Fibroblast of the conjunctiva (primary cell): Measurements from ENCODE around the gene AHDC1.
"Not testable (repeated sequence)": the region's sequence is repeated elsewhere in the genome, so short reads cannot be mapped to it uniquely, and the experiment has no call there.

Experiments
- DNase-seq: peaks from one replicate; pipeline ENCODE4 v3.0.0-alpha.2; 2010; ENCODE audit warnings: low read depth

The AHDC1 gene

DNA sequence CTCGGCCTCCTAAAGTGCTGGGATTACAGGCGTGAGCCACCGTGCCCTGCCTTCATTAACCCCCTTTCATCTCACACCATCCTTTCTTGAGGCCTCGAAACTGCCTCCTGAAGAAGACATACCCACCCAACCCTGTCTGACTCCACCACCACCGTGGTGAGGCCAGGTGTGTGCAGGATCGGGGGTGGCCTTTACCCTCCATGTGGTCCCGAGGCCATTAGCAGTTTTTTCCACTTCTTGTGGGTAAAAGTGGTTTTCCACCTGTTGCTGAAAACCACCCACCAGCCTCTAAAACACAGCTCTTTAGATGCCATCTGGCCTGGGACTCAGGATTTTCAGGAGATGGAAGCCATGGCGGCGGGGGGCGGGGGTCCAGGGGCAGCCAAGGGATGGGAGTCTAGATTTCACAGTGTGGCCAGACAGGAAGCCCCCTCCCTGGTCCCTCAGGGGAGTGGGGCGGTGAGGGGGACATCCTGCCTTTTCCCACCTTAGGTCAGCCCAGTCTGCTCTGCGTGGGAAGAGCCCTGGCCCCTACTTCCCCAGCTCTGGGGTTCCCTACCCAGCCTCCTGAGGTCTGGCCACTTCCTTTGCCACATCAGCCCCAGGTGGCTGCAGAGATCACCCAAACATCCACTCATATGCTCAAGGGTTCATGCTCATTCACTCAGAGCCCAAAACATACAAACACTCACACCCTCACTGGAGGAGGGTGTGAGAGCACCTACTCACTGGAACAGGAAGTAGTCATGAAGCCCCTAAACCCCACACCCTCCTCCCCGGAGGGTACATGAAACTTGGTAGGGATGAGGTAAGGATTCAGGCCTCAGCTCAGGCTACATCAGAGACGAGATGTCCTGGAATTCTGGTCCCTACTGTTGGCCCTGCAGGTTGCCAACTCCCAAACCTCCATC lies 28.7 kb upstream of the AHDC1 start:
- DNase-seq, result no peak

DNA sequence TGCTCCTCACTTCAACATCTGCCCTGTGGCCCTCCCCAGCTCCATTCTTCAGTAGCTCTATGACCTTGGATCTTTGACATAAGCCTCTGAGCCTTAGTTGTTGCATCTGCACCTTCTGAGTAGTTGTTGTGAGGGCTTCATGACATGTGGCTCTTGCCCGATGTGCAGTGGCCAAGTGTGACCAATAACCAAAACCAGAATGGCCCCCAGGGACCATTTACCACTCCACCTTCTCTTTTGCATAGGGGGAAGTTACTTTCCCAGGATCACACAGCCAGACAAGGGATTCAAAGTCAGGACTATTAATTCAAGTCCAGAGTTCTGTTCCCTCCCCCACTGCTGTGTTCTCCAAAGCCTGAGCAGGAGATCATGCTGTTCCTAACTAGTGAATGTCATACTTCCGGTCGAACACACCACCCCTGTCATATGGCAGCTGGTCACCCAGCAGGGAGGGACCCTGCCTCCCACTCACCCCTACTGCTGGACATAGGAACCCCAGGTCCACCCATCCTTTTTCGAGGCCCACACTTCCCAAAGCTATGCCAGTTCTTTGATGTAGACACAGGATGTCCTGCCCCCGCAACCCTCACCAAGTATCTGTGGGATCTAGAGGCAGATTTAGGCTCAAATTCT lies 27.0 kb upstream of the AHDC1 start:
- DNase-seq, result no peak

GRCh38 chr1:27628712-27629111 lies 24.8 kb upstream of the AHDC1 start:
- no peak for DNase-seq

DNA sequence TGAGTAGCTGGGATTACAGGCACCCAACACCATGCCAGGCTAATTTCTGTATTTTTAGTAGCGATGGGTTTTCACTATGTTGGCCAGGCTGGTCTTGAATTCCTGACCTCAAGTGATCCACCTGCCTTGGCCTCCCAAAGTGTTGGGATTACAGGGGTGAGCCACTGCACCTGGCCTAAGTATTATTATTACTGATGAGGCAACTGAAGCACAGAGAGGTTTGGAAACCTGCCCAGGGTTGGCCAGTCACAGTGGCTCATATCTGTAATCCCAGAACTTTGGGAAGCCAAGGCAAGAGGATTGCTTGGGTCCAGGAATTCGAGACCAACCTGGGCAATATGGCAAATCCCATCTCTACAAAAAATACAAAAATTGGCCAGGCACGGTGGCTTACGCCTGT lies 23.8 kb upstream of the AHDC1 start:
- not testable (repeated sequence) for DNase-seq

DNA sequence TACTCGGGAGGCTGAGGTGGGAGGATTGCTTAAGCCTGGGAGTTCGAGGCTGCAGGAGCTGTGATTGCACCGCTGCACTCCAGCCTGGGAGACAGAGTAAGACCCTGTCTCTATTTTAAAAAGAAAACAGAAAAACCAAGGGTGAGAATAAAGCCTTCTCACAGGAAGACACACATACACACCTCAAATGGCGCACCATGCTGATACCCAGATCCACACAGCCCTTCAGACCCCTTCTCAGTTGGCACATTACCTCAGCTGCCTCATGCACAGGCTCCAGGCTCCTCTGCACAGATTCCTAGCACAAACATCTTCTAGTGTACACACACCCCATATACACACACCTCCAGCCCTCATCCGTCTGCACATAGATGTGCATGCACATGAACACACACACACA lies 23.1 kb upstream of the AHDC1 start:
- DNase-seq, result no peak

DNA sequence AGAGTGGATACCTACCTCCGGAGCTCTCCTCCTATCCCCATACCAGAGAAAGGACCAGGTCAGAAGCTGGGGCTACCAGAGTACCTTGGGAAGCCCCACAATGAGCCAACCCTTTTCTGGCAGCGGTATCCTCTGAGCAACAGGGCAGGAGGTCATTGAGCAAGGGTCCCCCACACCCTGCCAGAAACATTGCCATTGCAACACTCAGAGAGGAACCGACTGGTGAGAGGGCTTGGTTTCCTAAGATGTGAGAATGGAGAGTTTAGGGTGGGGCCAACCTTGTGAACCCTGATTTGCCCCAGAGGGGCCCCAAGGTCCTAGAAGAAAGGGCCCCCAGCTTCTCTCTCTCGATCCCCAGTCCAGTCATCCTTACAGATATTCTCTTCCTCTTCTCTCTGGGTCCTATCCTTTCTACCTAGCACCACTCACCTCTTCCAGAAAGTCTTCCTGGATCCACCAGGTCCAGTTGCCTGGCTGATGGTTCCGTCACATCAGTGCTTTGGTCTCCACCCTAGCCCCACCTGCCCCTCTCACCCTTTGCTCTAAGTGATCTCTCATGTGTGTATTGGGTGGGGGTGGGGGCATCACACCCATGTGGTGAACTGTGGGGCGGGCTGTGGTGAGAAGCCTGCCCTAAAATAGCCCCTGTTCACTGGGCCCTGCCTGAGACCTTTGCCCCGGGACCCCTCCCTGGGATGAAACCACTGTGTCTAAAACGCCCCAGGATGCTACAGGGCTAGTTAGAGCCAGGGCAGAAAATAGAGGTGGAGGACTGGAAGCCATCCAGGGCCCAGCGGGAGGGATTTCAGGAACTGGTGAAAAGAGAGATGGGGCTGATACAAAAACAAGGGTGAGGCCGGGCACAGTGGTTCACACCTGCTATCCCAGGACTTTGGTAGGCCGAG lies 22.3 kb upstream of the AHDC1 start:
- no peak for DNase-seq

DNA sequence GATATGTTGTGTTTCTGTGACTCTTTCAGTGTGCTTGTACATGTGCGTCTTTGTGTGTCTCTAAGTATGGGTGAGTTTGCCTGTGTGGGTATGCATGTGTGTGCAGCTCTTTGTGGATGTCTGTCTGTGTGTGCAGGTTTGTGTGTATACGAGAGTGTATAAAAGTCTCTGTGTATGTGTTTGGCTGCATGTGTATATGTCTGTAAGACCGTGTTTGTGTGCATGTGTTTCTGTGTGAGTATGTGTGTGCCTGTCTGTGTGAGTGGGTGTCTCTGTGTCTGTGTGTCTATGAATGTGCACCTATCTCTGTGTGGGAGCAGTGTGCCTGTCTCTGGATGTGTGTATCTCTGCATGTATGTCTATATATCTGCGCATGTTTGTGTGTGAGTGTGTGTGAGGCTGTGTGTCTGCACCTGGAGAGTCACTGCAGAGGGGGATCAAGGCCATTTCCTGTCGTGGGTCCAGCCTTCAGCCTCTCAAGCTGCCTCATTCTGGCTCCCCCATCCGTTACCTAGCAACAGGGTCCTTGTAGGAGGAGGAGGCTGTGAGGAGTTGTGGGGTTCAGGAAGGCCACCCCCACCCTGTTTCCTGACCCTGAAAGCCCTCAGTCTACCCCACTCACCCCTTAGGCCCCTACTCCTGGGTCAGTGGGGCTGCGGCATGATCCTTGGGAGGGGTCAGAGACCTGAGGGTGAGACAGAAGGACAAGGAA lies 20.7 kb upstream of the AHDC1 start:
- no peak for DNase-seq

- no peak for DNase-seq
These were observed 19.6 kb upstream of the AHDC1 start for GRCh38 chr1:27623327-27624212.

DNA sequence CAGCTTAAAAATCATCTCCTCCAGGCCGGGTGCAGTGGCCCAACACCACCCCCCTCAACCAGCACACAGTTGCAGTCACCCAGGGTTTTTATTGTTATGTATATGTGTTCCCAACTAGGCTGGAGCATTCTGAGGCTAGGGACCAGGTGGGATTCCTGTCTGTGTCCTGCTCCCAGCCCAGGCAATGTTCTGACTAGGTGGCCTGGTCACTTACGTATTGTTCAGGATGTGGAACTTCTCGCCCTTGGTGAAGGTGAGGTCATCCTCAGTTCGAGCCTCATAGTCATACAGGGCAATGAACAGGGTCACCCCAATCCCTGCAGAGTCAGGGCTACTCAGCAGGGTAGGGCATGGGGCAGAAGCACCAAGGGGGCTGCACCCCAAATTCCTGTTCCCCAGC lies 18.9 kb upstream of the AHDC1 start:
- no peak for DNase-seq

DNA sequence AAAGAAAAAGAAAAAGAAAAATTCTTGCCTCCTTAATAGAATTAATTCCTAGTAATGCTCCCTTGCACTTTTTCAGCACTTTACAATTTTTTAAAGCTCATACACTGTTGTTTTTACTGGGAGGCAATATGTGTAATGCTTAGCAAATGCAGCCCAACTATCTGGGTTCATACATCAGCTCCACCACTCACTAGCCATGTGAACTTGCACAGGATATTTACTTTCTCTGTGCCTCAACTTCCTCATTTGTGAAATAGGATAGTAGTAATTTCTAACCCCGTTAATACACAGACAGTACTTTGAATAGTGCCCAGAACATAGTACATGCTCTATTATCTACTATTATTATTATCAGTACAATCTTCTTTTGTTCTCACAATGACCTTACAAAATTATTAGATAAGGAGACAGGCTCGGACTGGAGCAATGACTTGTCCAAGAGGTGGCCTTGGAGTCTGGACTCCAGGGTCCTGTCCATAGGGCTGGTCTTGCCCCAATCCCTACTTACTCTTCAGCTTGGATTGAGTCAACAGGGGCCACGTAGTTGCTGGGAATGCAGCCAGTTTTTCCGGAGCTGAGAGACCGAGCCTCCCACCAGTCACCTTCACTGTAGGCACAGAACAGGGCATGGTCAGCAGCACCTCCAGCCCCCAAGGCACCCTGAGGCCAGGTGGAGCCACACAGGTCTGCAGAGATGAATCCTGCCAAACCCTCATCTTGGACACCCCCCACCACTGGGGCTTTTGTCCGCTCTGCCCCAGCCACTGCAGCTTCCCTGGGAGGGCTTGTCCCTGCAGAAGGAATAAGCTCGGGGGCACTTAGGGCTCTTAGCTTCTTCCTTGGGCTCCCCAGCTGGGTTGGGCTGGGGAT lies 17.3 kb upstream of the AHDC1 start:
- DNase-seq, result no peak

GRCh38 chr1:27619782-27620438 lies 16.0 kb upstream of the AHDC1 start:
- DNase-seq, result not testable (repeated sequence)

DNA sequence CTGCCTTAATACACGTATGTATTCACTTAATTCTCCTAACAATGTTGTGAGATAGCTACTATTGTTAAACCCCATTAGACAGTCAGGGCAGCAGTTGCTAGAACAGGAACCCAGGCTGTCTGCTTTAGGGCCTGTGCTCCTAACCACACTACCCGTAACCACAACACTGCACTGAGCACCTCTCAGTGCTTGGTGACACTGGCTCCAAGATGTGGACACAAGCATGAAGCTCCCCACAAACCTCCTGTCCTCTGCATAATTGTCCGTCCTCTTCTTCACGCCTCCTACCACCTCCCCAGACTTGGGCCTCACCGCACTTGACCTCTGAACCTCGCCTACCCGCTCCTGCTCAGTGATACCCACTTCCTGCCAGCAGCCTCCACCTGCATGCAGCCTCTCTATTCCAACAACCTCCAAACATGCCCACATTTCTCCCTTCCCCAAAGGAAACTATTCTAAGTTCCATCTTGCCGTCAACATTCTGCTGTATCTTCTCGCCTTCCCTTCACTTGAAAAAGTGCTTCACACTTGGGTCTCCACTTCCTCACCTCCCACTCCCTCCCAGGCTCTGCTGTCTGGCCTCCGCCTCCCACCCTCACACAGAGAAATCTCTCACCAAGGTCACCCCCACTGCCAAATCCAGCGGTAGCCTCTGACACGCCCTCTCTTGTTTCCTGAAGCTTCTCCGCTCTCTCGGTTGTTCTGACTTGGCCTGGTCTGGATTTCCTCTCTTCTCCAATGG lies 14.6 kb upstream of the AHDC1 start:
- no peak for DNase-seq

DNA sequence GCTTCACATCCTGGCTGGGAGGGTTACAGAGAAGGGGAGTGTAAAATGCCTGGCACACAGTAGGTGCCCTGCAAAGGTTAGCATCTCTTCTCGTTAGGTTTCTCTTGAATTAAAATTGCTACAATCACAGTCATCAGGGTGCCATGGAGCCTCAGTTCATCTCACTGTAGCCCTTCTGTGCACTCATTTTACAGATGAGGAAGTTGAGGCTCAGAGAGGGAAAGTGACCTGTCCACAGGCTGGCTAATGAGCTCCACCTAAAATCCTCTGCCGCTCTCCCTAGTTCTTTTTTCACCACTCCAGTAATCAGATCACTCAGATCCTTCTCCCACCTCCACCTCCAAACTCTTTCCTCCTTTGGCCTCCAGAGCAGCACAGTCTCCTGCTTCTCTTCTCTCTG lies 13.5 kb upstream of the AHDC1 start:
- no peak for DNase-seq

DNA sequence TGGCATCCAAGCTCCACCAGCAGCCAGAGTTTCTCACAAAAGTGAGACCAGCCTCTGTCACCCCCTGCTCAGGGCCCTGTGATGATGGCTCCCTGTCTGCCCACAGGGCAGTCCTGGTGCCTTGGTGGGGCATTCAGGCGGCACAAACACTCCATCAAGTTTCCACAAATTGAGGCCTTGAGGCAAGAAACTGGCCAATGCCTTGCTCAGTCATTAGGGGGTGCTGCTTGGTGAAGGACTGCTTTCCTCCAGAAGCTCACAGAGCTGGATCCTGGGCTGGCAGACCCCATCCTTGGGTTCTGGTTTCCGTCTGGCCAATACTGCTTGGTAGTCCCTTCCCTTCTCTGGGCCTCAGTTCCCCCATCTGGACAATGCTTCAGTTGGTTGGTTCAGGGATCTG lies 12.5 kb upstream of the AHDC1 start:
- no peak for DNase-seq

- DNase-seq, result no peak
These were observed 11.6 kb upstream of the AHDC1 start for GRCh38 chr1:27615346-27616192.

DNA sequence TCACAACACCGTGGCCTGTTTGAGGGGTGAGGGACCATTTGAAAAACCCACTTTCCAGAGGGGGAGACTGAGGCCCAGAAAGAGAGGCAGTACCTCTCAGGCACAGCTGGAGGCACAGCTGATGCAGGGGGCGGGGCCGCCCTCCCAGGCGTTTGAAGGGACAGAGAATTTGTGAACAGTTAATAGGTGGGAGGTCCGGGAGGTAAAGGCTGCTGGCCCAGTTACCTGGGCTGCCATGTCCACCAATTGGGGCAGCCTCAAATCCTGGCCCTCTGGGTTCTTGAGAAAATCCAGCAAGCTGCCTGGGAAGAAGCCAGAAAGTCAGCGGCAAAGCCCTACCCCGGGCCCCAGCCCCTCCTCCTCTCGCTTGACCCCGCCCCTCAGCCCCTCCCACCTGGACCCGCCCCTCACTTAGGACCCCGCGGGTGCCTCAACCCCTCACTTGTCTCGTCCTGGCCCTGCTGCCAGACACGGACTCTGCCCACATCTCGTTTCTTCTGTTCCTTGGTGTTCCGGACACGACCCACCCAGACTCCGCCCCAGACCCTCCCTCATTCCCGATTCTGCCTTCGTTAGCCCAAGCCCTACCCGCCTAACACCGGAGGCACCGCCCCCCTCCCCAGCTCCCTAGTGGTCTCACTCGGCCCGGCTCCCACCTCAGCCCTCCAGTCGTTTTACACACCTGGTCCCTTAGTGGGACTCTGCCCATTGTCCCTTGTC lies 10.8 kb upstream of the AHDC1 start:
- no peak for DNase-seq

DNA sequence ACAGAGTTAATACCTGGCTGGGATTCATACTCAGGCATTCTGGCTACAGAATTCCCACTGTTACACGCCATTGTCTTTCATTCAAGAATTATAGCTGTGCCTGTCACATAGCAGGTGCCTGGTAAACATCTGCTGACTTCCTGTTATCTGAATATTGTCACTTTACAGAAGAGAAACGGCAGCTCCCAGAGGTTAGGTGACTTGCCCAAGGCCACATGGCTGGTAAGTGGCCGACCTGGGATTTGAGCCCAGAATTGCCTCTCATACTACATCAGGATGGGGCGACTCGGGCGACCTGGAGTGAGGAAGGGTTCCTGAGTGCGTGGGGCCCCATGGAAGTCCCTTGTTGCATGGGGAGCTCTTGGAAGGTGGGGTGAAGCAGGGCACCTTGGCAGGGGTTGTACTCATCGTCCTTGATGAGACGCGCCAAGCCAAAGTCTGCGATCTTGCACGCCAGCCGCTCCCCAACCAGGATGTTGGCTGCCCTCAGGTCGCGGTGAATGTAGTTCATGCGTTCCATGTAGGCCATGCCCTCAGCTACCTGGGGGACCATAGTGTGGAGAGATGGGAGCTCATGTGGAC lies 10.2 kb upstream of the AHDC1 start:
- no peak for DNase-seq
